Neural cell (in vitro differentiated cells): ENCODE data around the gene HUS1.

Experiments
- EP300 ChIP-seq: fragments of 450-650 bp; conservative IDR thresholded peaks from 2 replicates; pipeline ENCODE4 v1.6.1; 2014; ENCODE audit warnings: antibody characterized with exemption, mild to moderate bottlenecking, moderate library complexity; ENCODE audit not compliant: poor library complexity, severe bottlenecking
- TAF1 ChIP-seq: IDR thresholded peaks from 2 replicates; pipeline ENCODE4 v1.6.1; 2012; ENCODE audit warnings: low read depth
- TF ChIP-seq, protein P1 (sequence below): fragments of 450-650 bp; IDR thresholded peaks from 2 replicates; pipeline ENCODE4 v1.5.1; 2014; ENCODE audit warnings: antibody characterized with exemption, mild to moderate bottlenecking, moderate library complexity; ENCODE audit not compliant: poor library complexity, severe bottlenecking
- TF ChIP-seq, protein P2 (sequence below): IDR thresholded peaks from 2 replicates; pipeline ENCODE4 v1.6.1; 2012; ENCODE audit warnings: borderline replicate concordance

DNA sequence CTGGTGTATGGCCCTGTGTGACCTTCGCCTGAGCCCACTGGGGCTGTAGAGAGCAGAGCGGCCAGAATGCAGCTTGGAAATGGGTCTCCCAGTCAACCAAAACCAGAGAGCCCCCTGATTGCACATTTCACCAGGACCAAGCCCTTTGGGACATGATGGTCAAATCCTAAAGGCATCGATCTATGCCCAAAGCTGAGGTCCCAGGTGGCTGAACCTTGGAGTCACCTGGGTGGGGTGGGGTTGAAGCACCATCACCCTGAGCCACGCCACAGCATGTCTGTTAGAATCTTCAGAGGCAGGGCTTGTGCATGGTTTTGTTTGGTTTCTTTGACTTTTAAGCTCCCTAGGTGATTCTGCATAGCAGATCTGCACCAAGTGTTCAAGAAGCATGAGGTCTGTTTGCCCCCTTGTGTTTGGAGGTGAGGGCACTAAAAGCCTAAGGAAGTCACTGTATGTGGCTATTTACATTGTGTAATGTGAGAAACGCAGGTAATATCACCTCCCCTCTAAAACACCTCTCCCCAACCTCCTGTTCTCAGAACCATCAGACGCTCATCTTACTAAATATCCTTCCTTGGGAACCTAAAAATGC lies 40.7 kb downstream of the HUS1 start:
- TF ChIP-seq, protein P1, sequence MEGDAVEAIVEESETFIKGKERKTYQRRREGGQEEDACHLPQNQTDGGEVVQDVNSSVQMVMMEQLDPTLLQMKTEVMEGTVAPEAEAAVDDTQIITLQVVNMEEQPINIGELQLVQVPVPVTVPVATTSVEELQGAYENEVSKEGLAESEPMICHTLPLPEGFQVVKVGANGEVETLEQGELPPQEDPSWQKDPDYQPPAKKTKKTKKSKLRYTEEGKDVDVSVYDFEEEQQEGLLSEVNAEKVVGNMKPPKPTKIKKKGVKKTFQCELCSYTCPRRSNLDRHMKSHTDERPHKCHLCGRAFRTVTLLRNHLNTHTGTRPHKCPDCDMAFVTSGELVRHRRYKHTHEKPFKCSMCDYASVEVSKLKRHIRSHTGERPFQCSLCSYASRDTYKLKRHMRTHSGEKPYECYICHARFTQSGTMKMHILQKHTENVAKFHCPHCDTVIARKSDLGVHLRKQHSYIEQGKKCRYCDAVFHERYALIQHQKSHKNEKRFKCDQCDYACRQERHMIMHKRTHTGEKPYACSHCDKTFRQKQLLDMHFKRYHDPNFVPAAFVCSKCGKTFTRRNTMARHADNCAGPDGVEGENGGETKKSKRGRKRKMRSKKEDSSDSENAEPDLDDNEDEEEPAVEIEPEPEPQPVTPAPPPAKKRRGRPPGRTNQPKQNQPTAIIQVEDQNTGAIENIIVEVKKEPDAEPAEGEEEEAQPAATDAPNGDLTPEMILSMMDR, result no peak
- TF ChIP-seq EP300 (no peak), TAF1 (no peak)
- TF ChIP-seq, protein P2, sequence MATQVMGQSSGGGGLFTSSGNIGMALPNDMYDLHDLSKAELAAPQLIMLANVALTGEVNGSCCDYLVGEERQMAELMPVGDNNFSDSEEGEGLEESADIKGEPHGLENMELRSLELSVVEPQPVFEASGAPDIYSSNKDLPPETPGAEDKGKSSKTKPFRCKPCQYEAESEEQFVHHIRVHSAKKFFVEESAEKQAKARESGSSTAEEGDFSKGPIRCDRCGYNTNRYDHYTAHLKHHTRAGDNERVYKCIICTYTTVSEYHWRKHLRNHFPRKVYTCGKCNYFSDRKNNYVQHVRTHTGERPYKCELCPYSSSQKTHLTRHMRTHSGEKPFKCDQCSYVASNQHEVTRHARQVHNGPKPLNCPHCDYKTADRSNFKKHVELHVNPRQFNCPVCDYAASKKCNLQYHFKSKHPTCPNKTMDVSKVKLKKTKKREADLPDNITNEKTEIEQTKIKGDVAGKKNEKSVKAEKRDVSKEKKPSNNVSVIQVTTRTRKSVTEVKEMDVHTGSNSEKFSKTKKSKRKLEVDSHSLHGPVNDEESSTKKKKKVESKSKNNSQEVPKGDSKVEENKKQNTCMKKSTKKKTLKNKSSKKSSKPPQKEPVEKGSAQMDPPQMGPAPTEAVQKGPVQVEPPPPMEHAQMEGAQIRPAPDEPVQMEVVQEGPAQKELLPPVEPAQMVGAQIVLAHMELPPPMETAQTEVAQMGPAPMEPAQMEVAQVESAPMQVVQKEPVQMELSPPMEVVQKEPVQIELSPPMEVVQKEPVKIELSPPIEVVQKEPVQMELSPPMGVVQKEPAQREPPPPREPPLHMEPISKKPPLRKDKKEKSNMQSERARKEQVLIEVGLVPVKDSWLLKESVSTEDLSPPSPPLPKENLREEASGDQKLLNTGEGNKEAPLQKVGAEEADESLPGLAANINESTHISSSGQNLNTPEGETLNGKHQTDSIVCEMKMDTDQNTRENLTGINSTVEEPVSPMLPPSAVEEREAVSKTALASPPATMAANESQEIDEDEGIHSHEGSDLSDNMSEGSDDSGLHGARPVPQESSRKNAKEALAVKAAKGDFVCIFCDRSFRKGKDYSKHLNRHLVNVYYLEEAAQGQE, result no peak
